GM19240 (cell line): Measurements from ENCODE around the gene DCLK2.
"Not testable (repeated sequence)": the region's sequence is repeated elsewhere in the genome, so short reads cannot be mapped to it uniquely, and the experiment has no call there.

Experiments
- DNase-seq: peaks from one replicate; pipeline ENCODE4 v3.0.0; 2011; ENCODE audit warnings: low spot score; ENCODE audit not compliant: insufficient read length

Gene DCLK2

DNA sequence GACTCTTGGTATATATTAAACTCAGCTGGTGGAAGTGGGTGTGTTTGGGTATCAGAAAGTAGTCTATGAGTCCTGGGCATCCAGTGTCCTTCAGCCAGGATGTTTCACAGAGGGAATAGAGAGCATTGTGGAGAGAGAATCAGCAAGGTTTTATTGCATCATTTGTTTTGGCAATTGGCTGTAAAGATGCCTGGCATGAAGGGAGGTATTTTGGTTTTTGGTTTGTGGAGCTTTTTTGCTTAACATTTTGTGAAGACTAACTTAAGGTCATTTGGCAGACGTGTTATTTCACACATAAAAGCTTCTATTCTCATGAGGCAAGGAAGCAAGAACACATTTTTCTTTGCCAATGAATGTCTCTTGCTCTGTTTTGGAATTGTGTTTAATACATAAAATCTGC is 71.1 kb downstream of the DCLK2 start:
- no peak for DNase-seq

DNA sequence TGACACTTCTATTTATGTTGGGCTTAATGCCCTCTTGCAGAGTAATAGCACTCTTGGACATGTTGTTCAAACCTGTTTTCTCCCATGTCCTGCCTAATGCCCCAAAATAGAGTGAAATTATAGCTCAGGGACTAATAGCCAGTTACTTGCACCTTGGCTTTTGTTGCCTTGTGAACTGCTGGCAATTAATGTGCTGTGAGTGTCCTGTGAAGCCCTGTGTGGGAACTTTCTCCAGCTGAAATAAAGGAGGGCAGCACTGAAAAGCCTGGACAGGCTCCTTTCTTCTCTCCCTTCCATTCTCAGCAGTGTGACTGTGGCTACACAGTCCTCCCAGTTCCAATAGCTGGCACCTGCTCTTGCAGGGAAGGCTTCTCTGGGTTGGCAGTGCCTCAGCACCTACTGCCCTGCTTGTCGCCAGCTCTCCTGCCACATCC is 72.4 kb downstream of the DCLK2 start:
- no peak for DNase-seq

GRCh38 chr4:150152766-150153165 is 74.5 kb downstream of the DCLK2 start:
- DNase-seq, result no peak

GRCh38 chr4:150155391-150155790 is 77.1 kb downstream of the DCLK2 start:
- no peak for DNase-seq

- no peak for DNase-seq
Observed at GRCh38 chr4:150156543-150156942, 78.3 kb downstream of the DCLK2 start.

- no peak for DNase-seq
Observed at GRCh38 chr4:150158041-150158440, 79.8 kb downstream of the DCLK2 start.

DNA sequence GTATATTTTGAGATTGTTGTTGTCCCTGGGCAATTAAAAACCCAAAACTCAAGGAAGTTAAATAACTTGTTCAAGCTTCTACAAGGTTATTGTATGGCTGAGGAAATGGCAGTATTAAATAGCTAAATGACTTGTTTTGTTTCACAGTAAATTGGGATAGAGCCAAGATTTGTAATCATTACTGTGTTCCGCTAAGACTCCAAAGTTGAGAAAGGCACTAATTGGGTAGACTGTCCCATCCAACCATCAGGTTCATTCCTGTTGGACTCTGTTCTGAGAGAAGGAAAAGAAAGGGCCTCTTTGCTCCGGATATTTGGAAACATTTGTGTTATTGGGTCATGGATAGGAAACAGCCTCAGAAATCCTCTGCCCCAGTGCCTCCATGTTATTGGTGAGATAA is 82.2 kb downstream of the DCLK2 start:
- no peak for DNase-seq

DNA sequence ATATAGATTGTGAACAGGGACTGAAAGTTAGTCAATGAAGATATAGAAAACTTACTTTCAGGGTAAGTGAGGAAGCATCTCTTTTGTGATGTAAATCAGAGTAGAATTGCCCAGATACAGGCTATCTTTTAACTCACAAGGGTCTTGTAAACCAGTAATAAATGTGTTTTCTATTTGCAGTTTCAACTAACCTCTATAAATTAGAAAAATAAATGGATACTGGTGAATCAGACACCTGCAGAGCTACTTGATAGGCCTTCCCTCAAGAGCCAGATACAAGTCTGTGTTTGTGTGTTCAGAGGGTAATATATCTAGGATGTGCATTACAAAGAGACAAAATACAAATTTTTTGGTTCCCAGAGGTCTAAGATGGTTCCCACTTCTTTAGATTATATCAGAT is 82.9 kb downstream of the DCLK2 start:
- DNase-seq, result no peak

- not testable (repeated sequence) for DNase-seq
Observed at GRCh38 chr4:150162020-150162419, 83.8 kb downstream of the DCLK2 start.

GRCh38 chr4:150164055-150164454 is 85.8 kb downstream of the DCLK2 start:
- no peak for DNase-seq

DNA sequence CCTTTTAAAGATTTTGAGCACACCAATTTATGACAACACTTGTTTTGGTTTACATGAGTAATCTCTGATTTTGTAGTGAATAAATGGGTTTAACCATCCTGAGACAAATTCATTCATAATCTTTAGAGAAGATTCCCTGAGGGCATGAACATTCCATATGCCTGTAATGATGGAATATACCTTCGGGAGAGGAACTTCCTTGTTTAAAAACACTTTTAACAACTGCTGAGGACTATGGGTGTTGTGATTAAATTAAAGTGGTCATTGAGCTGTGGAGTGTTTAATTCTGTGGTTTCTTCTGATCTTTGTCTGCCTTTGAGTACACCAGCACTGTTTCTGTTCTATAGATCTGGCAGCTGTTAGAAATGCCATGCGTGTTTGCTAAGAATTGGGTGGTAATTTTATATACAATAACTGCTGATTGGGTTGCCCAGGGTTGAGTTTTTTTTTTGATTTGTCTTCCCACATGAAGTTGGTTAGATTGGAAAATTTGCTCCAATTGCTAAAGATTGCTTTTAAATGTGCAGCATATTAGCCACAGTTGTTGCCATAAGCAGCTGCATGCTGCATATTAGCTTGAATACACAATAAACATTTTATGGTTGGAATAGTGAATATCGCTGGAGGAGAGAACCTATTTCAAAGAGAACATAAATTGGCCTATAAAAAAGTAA is 86.8 kb downstream of the DCLK2 start:
- no peak for DNase-seq

DNA sequence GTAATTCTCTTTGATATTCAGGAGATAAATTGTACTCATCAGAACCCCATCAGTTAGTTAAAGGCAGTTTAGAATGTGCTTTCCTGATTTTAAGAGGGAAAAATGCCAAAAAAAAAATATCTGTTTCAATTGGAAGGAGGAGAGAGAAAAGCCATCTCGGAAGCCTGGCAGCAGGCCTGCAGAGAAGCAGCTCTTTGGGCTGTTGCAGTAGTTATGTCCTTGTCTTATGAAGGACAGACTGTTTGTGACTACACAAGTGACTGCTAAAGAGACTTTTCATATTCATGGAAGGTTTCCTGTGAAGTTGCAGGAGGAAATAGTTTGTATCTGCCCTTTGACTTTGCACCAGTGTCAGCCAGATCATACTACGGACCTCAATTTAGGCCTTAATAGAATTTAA is 88.8 kb downstream of the DCLK2 start:
- no peak for DNase-seq

DNA sequence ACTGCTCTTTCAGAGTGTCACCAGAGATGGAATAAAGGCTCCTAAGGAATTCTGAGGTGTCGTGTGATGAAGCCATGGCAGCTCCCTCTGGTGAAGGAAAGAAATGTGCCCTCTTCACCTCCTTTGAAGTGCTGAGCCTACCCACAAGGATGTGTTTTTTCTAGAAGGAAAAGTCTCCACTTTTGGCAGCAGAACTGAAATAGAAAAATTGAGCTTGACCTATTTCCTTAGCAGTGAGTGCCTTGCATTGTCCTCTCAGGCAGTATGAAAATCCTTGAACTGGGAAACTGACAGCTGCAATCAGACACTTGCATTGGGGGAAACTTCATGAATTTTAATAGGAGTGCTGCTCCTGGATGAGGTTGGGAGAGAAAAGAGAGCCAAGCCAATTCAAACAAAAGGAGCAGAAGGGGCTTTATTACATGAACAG is 95.2 kb downstream of the DCLK2 start:
- no peak for DNase-seq

- no peak for DNase-seq
Observed at GRCh38 chr4:150173982-150174398, 95.7 kb downstream of the DCLK2 start.

- DNase-seq, result no peak
Observed at GRCh38 chr4:150176547-150176946, 98.3 kb downstream of the DCLK2 start.

DNA sequence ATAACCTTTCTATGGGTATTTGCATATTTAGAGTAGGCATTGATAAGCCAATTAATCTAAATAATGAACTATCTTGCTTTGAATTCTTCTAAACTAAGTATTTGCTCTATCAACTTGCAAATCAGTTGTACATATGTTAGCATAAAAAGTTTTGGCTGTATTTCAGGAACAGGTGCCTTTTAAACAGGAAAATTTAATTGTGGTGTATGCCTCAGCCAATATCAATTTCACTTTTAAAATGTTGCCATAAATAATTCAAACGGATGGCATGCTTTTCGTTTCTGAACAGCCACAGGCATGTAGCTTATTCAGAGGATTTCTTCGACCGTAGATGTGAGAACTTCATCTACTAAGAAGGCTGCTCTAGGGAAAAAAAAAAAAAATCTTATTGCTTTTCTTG is 99.9 kb downstream of the DCLK2 start:
- DNase-seq, result no peak

DNA sequence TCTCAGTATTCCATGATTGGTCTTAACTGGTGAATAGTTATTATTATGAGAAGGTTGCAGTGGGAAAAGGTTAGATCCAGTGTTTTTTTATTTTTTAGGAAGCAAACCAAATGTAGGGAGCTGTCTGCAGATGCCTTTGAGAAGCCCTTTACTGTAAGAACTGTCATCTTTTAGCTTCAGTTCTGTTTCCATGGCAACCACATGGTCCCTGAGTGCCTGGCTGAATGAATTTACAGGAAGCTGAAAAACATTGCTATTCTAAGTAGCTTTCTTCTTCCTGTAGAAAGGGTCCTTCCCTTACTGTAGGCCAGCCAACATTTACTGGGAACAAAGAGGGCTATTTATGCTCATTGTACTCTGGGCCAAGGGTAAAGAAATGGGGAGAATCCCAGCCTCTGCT is 103.3 kb downstream of the DCLK2 start:
- no peak for DNase-seq

DNA sequence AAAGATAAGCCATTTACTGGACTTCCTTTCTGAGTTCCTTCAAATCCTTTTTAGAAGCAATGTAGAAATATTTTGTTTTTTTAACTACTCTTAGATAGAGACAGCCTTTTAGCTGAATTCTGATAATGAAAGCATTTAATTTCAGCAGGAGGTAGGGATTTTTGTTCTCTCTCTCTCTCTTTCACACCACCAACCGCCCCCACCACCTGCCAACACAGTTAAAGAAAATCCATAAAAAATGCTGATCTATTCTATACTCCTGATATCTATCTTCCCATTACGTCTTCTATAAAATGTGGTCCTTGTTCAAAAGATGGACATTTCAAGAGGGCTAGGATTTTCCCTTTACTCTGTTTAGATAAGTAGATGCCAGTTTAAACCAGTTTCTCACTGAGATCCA is 104.5 kb downstream of the DCLK2 start:
- no peak for DNase-seq

GRCh38 chr4:150185033-150185432 is 106.8 kb downstream of the DCLK2 start:
- DNase-seq, result not testable (repeated sequence)

DNA sequence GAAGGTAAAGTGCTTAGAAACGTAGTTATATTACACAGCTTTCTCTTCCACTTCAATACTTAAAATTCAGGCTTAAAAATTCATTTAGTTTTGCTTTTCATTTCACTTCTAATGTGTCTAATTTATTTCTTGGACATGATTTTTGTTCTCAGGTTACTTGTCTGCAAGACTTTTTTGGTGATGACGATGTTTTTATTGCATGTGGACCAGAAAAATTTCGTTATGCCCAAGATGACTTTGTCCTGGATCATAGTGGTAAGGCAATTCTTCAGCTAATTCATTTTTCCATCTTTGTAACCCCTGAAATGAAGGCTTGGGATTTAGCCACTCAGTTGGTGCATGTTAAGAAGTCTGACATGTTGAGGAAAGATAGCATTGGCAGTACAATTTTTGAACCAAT is 114.7 kb downstream of the DCLK2 start:
- DNase-seq, result no peak

GRCh38 chr4:150197256-150197655 is 119.0 kb downstream of the DCLK2 start:
- not testable (repeated sequence) for DNase-seq

DNA sequence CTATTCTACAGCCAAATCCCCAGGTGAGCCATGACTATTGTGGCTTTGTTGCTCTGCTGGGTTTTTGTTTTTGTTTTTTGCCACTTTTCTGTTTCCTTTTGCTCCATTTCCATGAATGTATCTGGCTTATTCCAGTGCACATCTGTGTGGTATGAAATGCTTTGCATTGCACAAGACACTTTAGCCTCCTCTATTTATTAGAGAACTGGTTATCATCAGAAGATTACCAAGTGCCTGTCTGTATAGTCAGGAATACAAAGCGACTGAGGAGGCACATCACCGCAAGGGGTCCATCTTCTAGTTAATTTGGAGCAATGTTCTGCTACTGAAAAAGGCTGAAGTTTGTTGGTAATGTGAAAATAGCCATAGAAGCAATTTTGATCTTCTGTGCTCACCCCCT is 120.8 kb downstream of the DCLK2 start:
- DNase-seq, result no peak

DNA sequence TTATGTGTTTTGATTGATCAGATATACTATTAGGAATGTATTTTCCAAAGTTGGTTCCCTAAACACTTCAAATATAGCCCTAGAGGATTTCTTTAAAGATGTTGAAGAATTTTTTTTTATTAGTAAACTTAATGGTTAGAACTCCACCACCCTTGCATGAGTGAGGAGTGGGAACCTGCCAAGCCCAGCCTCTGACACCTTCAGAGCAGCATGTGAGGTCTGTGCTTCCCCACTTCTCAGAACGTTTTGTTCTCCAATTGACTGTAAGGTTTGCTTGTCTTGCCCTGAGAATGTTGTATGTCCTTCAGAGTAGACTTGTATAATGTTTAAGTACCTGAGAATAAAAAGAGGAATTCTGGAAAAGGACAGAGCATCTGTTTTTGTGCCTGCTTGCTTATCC is 126.8 kb downstream of the DCLK2 start:
- no peak for DNase-seq

DNA sequence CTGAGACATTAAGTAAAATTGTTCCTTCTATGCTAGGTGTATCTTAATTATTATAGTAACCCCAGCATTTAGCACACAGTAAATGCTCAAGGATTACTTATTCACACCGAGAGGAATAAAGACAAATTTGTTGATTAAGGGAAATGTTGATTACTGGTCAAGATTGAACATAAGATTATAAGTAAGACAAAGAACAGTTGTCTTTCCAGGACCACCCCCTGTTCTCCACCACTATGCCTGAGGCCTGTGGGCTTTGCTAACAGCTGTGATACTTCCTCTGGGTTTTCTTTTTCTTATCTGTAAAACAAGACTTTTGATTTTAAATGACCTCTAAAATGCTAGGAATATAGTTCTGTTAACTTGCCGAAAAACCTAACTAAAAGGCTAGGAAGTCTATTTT is 128.0 kb downstream of the DCLK2 start:
- no peak for DNase-seq
